ENCODE results near the gene TRAK1.

The TRAK1 gene

GRCh38 chr3:42256135-42256819, 165.1 kb downstream of the TRAK1 start:
- DNase-seq: no peak

DNA sequence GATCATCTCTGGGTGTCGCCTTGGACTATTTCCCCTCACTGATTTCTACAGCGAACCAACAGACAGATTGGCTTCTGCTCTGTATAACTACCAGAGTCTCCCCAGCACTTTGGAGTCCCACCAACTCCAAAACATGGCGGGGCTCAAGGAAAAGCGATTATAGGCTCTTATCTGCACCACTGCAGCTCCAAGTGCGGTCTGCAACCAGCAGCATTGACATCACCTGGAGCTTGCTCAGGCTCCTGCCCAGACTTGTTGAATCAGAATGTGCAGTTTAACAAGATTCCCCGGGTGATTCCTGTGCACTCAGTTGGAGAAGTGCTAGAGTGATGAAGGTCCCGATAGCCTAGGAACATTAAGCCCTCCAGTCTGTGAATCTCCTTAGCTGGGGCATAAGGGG, 165.8 kb downstream of the TRAK1 start:
- DNase-seq: no peak

DNA sequence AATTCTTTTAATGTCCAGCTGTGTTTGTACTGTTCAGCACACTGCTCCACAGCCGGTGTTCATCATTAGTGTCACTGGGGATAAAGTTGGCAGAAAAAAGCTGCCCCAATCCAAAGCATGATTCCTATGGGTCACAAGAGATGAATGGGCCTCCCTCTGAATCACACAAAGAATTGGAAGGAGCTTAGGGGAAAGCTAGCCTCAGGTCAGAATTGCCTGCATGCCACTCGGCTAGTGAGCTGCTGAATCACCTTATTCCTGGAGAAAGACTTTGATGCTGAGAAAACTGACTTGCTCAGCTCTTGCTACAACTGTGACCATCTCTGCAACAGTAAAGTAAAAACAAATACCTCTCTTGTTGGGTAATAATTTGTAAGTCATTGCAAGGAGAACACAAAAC, 171.4 kb downstream of the TRAK1 start:
- no peak for DNase-seq

GRCh38 chr3:42263354-42264346, 172.5 kb downstream of the TRAK1 start:
- DNase-seq: no peak

DNA sequence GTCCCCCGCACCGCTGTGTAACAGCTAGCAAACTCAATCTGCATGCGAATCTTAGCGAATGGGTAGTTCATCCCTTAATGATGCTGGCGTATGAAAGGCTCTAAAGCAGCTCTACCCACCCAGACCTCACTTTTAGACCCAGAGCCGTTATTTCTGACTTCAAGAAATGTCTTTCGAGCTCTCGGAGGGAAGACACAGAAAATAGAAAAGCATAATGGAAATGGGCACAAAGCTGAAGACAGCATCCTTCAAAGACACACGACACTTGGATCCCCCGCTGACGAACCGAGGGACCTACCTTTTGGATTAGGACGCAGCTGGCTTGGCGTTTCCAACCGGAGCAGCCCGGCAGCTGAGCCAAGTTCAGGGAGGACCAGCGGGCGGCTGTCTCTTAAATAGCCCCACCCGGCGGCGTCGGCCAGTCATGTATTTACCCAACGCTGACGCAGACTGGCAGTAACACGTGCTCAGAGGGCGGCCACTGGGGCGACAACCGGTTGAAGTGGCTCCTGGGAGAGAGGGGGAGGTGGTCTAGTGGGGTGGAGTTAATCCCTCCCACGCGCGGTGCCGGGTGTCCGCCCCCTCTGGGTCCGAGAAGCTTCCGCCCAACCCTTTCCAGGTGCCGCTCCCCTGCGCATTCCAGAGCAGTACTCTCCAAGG, 173.4 kb downstream of the TRAK1 start:
- no peak for DNase-seq

GRCh38 chr3:42265059-42265991, 174.2 kb downstream of the TRAK1 start:
- no peak for DNase-seq

DNA sequence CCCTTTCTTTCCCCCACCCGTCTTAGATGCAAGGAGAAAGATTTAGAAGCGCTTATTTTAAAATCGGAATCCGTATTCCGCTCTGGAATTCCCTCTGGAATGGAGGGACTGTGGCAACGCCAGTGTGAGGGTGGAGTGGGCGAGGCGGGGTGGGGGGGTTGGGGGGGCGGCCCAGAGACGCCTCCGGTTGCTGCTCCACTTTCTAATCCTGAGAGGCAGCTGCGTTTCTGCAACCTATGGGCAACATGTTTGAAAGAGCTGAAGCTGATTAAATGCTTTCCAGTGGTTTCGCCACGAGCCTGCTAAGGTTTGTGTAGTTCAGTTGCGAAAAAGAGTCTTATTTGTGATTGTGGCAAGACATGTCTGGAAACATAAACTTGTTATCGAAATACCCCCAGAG, 174.9 kb downstream of the TRAK1 start, which contains the start of gene CCK:
Gene CCK (minus strand): TSS at position 101 of the 400 bp plus-strand sequence. CDS start 2,555 bp downstream, outside the sequence.
- no peak for DNase-seq

- DNase-seq: no peak
These were observed 176.7 kb downstream of the TRAK1 start for GRCh38 chr3:42267878-42268277.

- no peak for DNase-seq
These were observed 178.5 kb downstream of the TRAK1 start for GRCh38 chr3:42269647-42270046.

DNA sequence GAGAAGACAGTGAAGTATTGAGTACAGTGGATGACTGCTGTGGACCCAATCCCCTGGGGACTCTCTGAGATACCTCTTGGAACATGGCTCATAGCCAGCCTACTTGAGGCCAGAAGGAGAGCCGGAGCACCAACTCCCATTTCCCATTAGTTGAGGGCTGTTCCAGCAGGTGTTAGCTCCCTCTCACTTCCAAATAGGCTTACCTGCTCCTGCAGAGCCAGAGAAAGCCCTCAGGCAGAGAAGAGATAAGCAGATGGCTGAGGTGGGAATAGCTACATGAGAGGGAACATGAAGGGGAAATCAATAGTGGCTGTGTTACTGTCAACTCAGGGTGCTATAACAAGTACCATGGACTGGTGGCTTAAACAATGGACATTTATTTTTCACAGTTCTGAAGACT, 179.4 kb downstream of the TRAK1 start:
- no peak for DNase-seq

- no peak for DNase-seq
These were observed 180.6 kb downstream of the TRAK1 start for GRCh38 chr3:42271786-42272185.

- no peak for DNase-seq
These were observed 182.2 kb downstream of the TRAK1 start for GRCh38 chr3:42273361-42273760.

- no peak for DNase-seq
These were observed 183.1 kb downstream of the TRAK1 start for GRCh38 chr3:42274266-42274665.

DNA sequence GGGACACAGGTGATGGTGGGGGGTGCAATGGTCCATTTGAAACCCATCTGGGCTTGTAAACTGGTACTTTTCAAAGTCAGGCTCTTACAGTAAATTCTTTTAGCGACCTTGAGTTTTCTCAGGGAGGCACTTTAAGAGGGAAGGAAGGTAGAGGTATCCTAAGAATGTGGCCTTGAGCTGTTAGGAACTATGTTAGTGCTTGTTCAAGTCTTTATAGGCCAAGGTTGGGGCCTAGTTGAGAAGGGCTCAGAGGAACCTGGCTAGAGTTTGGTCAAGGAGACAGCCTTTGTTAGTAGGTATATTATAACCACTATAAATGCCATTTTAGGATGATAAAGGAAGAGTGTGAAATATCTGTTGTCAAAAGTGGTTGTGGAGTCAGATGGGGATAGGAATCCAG, 184.1 kb downstream of the TRAK1 start:
- no peak for DNase-seq

All from NCI-H1436 (cell line).